Stimulated activated CD4-positive, alpha-beta T cell treated with anti-CD3 and anti-CD28 coated beads, TNF-alpha, amount 100 ng/mL, for 48 hours (primary cell): ENCODE results near the gene ASIC4.
A peak's percentile ranks its signal among the peaks of the same experiment; 100 is the strongest.

Experiments
- DNase-seq, 3 donors: peaks; one replicate each; pipeline ENCODE4 v3.0.0-alpha.2; 2020; ENCODE audit warnings: low read depth in 3 of 3

The ASIC4 gene

DNA sequence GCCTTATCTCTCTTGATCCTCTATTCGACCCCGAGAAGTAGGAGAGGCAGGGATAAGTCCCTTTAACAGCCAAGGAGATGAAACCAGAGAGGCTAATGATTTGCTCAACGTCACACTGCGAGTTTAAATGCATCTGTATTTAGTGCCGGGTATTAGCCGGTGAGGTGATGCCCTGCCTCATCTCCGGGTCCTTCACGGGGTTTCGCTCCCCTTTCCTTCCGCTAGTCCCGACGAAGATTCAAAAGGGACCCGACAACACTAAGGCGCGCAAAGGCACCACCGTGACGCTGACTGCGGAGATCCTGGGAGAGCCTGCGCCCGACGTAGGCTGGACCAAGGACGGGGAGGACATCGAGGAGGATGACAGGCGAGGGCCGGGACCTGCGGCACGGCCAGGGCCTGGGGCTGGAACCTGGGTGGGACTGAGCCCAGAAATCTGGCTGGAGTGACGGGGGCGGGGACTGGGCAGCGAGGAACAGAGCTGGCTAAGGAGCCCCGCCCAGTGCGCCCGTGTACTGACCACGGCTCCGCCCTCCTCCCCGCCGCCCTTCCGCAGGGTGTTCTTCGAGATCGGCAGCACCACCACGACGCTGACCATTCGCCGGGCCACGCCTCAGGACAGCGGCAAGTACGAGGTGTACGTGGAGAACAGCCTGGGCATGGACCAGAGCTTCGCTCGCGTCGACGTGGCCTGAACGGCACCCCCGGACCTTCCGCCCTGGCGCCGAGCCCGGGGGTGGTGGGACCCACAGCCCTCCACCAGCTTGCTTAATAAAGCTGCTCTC, 16.6 kb upstream of the ASIC4 start:
- no peak for DNase-seq

DNA sequence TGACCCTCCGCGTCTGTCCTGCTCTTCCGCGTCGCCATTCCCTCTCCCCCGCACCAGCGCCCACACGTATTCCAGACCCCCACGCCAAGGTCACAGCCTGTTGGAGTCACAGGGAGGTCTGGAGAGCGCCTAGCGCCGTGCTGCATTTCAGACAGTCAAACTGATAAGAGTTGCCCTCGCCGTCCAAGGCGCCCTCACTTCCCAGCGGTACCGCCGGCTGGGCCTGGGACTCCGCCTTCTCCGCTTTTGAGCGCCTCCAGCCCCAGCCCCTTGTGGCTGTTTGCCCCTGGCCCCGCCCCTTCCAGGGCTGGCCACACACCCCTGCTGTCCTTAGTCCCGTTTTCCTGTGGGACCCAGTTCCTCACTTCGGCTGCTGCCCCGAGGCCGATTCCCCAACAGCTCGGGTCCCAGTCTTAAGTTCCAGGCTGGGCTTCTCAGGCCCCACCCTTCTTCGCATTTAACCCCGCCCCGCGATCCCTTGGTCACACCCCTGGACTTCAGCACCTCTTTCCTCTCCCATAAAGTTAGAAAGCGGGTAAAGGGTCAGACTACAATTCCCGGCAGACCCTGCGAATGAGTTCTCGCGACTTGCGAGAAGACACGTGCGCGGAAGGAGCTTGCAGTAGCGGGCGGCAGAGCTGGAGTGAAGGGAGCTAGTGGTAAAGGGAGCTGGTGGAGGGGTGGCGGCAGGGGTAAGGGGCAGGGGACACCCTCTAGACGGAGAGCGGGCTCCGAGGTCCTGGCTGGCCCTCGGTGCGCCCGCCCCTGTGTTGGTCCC, 15.8 kb upstream of the ASIC4 start, which contains the start of gene GMPPA:
TSS of gene GMPPA (plus strand) at position 612 of the 778 bp plus-strand sequence. CDS start 1,085 bp downstream, outside the sequence.
- peak; percentile 84 to 89 (median 88) for DNase-seq

DNA sequence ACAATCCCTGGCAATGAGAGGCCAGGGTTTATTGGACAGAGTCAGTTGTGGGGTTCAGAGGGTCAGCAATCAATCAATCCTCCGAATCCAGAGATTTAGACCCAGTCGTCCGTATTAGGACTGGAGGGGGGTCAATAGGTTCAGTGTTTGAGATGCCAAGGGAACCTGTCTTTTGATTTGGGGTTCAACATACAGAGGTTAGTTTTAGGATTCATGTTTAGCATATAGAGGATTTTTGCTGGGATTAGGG, 15.3 kb upstream of the ASIC4 start:
- no peak for DNase-seq

DNA sequence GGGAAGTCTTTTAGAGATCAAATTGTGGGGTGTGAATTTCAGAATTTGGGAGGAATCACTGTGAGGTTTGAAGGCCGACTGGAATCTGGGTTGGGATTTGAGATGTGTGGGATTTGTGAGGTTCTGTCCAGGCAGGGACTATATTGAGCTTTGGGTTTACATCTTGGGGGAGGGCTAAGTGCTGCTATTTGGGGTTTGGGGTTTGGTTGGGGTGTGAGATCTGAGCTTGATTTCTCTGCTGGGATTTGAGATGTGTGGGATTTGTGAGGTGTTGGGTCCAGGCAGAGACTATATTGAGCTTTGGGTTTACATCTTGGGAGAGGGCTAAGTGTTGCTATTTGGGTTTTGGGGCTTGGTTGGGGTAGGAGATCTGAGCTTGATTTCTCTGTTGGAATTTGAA, 14.7 kb upstream of the ASIC4 start:
- DNase-seq: no peak

DNA sequence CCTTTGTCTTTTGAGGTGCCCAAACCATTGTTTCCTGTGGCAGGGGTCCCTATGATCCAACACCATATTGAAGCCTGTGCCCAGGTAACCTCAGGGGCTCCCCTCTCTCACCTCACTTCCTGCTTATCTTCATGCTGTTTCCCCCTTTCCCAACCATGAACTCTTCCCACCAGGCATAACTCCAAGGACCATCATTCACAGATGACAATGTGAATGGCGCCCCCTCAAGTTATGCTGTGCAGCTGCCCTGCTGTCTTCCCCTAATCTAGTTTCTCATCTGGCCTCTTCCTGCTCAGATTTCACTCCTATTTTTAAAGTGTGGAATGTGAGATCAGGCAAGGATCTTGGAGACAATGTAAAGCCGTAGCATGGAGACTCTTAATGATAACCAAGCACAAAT, 14.1 kb upstream of the ASIC4 start:
- DNase-seq: no peak

DNA sequence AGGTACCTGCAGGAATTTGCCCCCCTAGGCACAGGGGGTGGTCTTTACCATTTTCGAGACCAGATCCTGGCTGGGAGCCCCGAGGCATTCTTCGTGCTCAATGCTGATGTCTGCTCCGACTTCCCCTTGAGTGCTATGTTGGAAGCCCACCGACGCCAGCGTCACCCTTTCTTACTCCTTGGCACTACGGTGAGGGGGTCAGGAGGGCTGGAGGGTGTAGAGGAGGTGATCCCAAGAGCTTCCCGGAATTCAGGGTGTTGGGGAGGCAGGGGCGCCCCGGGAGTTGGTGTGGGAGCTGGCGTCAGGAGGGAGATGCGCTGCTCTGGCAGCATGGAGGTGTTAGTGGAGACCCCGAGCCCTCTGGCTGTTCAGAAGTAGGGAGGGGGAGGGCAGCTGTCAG, 12.4 kb upstream of the ASIC4 start:
- no peak for DNase-seq

DNA sequence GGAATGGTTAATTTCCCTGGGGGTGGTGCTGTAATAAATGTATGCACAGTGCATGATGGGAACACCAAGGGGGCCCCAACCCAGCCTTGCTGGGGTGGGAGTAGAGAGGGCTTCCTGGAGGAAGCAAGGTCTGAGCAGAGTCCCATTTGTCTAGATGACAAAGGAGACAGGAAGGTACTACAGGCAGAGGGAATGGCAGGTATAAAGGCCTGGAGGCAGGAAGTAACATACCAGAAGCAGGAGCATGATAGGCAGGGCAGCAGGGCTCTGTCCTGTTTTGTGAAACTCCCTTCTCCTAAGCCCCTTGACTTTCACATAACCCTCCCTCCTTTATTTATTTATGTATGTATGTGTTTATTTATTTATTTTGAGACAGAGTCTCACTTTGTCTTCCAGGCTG, 11.7 kb upstream of the ASIC4 start:
- no peak for DNase-seq

DNA sequence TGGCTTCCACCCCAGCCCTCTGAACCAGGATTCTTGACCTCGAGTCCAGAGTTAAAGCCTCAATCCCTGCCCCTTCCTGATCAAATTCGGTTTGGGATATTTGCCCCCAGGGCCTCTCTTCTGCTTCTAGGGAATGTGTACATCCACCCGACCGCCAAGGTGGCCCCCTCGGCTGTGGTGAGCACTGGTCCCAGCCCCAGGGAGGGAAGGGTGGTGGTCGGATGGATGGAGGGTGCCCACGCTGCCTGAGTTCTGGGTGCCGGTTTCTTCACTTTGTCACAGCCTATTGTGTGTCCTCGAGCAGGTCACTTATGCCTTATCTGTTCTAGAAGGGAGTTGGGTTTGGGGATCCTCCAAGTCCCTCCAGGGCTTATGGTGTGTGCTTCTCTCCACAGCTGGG, 8.7 kb upstream of the ASIC4 start:
- no peak for DNase-seq

DNA sequence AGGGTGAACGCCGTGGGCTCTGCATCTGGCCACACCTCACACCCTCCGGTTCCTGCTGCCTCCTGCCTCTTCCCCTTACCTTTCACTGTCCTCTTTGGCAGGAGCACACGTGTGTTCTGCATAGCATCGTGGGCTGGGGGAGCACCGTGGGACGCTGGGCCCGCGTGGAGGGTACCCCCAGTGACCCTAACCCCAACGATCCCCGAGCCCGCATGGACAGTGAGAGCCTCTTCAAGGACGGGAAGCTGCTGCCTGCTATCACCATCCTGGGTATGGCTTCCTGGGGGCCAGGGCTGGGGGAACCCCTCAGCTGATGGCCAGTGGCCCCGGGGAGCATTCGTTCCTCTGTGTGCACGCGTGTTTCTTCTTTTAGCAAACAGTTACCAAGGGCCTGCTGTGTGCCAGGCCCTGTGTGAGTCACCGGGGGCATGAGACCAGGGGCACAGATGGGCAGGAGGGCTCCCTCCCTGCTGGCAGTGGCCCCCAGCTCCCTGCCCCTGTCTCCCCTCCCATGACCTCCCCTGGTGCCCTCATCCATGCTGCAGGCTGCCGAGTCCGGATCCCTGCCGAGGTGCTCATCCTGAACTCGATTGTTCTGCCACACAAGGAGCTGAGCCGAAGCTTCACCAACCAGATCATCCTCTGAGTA, 8.0 kb upstream of the ASIC4 start:
- DNase-seq: no peak

DNA sequence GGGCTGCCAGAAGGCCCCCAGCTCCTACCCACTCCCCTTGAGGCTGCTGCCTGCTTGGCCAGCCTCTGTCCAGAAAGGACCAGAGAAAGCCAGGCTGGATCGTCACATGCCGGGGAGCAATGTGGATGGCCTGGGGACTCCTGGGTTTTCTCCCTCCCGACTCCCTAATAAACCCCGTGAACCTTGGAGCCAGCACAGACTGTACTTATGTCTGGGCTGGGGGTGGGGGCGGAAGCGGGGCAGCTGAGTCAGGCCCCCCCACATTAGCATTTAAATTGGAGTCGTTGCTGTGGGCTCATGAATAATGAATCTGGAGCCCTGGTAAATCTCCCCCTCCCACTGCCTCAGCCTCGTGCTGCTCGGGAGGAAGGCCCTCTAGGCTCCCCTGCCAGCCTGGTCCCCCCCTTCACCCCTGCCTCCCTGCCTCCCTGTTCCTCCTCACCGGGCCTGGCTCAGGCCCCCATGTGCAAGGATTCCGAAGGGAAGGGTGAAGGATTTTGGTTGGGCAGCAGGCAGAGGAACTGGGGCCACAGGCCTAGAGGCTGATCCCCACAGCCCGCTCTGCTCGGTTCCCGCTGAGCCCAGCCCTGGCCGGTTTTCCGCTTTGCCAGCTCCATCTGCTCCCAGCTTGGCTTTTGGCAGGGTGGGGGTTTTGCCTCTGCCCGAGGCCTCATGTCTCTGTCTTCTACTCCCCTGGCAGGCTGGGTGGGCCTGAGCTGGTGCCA, 7.3 kb upstream of the ASIC4 start:
- no peak for DNase-seq

DNA sequence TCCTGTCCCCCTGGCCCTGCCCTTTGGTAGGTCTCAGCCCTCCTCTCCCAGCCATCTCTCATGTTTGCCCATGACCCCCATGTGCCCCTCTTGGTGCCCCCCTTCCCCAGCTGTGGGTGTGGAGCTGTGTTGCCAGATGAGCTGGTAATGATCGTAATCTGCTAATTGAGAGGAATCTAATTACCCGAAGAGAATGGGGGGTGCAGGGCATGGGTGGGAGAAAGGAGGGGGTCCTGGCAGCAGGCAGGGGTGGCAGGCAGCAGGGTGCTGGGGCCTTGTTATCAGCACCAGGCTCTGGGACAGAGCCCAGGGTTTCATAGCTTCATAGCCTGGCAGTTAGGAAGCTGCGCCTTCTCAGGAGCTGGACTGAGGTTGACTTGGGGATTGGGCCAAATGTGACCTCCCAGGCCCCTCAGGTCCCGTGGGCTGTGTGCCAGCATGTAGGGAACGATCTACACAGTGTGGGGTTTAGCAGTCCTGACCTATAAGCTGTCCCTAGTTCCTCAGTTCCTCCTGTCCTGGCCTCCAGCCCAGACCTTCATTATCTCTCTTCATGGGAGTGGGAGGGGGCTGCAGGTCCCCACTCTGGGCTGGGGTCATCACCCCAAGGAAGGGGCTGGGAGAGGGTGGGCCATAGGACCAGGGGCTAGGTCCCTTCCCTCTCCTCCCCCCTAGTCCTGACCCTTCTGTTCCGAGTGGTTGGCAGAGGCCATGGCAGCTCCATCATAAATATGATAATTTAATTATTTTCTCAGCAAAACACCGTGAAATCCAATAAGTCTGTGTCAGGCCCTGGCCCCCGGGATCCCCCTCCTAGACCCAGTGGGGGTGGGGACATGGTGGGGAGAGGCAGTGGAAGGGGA, 6.5 kb upstream of the ASIC4 start:
- DNase-seq: no peak

DNA sequence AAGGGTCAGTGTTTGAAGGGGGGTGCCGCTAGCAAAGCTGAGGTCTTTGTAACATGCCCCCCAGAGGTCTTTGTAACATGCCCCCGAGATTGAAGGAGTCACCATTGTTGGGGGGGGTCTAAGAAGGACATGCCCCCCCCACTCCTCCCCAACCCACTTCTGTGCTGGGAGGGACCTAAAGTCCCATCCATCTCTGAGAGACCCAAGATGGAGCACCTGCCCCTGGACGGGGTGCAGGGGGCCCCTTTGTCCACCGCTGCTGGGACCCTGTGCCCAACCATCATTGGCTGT, 5.9 kb upstream of the ASIC4 start:
- no peak for DNase-seq

DNA sequence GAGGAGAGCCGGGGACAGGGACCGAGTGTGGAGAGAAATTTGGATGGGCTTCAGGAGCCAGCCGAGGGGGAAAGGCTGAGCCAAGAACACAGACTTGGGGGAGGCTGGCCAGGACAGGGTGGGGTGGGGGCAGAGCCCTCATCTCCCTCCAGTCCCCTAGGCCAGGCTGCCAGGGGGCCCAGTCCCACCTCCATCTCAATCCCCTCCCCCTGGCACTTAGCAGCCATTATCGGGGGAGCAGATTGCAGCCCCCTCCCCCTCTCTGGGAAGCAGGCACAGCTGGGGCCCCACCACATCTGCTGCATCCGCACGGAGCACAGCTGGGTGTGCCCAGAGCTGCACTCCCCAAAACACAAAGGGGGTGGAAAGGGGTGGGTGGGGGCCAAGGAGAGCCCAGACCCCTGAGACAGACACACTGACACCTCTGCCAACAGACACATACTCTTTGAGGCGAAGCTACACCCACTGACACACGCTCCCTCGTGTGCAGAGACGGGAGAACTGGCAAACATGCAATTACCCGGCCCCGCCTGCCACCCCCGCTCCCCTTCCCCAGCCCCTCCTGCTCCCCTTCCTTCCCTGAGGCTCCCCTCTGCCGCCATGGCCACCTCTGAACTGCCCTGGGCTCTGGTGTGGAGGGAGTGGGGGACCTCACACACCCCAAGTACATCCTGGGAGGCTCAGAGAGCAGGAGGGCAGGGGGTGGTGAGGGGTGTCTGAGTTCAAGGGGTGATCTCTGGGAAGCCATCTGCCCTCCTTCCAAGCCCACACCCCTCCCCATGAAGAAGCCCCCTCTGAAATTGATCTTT, 5.1 kb upstream of the ASIC4 start:
- no peak for DNase-seq

DNA sequence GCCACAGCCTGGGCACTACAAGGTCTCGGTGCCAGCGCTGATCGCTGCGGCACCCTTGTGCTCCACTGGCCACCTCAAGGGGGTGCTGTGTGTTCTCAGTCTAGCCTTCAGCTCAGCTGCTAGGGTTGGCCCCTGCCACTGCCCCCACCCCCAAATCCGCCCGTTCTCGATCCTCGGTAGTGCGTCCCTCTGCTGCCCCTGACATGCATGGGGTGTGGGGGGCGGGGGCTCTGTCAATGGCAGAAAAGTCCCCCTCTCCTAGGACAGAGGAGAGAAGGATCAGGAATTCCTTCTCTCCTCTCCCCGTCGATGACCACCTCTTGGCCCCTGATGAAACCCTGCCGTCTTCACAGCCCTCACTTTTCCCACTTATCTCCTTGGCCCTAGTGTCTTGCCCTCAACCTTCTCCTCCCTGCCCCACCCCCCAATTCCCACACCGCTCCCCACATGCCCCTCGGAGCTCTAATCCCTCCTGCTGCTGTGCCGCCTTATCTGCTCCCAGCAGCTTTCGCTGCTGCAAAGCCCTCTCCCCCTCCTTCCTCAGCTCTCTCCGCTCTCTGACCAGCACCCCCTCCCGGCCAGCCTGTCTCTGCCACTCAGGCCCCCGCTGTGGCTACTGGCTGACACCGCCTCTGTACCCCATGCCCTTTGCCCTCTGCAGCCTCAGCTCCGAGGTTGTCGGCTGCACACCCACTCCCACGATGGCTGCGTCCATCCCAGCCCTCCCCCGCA, 4.3 kb upstream of the ASIC4 start:
- DNase-seq: peak; percentile 12 to 50 (median 16)

DNA sequence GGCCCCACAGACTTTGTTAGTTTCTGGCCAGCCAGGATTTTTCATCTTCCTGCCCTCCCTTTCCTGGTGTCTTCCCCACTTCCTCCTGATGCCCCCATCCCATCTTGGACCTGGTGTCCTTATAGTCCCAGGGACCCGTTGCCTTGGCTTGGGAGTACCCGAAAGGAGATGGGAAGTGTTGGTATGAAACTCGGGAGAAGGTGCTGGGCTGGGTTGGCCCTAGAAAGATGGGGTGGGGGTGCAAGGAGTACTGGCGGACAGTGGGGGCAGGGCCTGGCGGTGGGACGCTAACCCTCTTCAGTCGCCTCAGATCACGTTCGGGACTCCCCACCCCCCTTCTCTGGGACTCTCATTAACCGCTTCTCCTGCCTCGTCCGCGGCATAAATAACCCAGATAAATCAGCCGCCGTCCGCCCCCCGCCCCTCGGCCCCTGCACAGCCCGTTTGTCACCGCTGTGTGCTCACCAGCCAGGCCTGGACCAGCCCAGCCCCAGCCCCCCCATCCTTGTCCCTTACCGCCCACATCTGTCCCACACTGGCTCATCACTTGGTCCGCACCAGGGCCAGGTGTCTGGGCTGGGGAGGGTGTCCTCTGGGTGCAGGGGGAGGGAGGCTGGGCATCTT, 3.7 kb upstream of the ASIC4 start:
- no peak for DNase-seq

DNA sequence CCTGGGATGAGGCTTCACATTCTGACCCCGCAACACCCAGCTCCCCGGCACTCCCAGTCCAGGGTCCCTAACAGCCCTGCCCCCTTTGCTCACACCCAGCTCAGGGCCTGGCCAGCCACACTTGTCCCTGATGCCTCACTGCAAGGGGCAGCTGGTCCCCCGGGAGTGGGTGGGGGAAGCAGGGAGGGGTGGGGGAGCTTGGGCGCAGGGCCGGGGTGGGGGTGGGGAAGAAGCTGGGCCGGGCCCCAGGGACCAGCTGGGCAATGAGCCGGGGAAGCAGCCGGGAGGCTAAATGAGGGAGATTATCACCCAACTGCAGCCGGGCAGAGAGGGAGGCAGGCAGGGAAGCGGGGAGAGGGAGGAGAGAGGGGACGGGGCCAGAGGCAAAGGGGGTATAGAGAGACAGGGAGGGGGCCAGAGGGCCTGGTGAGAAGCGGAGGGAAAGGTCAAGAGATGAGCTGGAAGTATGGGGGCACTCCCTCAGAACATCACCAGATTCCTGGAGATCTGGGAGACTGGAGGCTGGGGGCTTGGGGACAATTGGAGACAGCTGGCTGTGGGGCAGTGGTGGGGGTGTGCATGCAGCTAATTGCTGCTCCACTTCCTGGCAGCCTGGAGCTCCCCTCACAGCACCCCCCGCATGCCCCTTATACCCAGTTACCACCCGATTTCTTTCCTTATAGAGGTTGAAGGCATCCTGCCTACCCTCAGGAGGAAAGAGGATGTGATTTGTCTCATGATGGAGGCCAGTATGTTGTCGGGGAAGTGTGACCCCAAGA, 2.5 kb upstream of the ASIC4 start:
- DNase-seq: no peak

DNA sequence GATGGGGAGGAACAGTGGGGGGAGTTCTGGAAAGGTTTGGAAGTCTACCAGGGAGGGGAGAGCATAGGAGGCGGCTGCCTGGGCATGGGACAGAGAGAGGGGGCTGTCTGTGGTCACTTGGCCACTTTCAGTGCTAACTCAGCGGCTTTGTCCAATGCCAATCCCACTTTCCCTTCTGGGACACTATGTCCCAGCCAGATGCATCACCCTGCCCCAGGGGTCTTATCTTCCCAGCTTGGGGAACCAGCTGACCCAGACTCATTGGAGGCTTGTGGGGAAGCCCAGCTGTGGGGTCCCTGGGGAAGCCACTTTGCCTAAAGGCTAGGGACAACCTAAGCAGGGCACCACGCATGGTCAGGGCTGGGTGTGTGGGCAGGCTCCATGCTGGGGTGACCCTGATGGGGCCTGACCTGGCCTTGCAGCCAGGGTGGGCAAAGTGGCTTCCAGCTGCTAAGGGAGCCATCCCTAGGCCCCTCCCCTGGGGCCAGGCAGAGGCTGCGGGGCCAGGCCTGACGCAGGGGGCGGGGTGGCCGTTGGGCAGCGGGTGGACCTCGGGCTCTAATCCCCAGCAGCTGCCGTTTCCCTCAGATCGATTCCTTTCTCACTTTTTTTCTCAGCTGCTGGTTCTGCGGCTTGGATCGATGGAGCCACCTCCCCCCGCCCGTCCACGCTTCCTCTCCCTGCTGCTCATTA, 1.6 kb upstream of the ASIC4 start:
- DNase-seq: no peak

DNA sequence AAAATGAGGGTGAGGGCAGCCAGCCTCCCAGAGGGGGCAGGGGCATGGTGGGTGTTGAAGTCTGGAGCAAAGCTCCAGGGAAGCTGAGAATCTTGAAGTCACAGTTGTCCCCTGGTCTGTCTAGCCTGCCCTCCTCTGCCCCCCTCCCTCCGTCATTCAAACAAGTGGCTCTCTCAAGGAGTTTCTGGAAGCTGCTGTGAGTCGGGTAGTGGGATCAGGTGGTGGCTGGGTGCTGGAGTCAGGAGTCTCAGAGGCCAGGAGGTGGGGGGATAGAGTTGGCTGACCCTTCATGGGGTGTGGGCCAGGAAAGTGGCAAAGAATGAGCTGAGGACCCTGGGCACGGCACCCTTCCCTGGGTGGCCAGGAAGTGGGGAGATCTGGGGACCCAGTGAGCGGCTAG, 495 bp upstream of the ASIC4 start:
- DNase-seq: no peak
